K562 (cell line): Measurements from ENCODE around the gene FBLIM1. TPM values are rescaled to one million over a fixed set of nuclear protein-coding genes. Genes with fewer than 3 reads are reported as not detected.

ENCODE experiments used
- EHMT2 ChIP-seq: fragments of 450-650 bp; IDR thresholded peaks from 2 replicates; pipeline ENCODE4 v1.6.1; 2018; ENCODE audit warnings: antibody characterized with exemption
- PCBP2 ChIP-seq: fragments of 200-400 bp; formaldehyde crosslinking; IDR thresholded peaks from 2 replicates; pipeline ENCODE4 v1.6.1; 2018; ENCODE audit warnings: low read length, low read depth, mild to moderate bottlenecking, moderate library complexity; ENCODE audit not compliant: poor library complexity, severe bottlenecking
- SP1 ChIP-seq: sonication (generic); formaldehyde crosslinking; IDR thresholded peaks from 2 replicates; pipeline ENCODE4 v1.8.1; 2022; ENCODE audit warnings: mild to moderate bottlenecking, missing genetic modification reagents
- ZNF507 ChIP-seq: conservative IDR thresholded peaks from 2 replicates; pipeline ENCODE4 v1.6.1; 2017; ENCODE audit warnings: missing genetic modification characterization, missing compliant biosample characterization
- polyA plus RNA-seq, 8 experiments: library from polyadenylated mRNA; depleted of rRNA in 4 of 8; stranded (reverse) in 5 of 8; unstranded in 3 of 8; fragments of >200 nt; fragmentation: Nextera tagmentation in 2 of 8; fragmentation: Illumina TruSeq in 1 of 8; extraction: Ambion mirVana in 2 of 8; extraction: Trizol in 1 of 8; gene quantifications; 2 replicates each; pipeline versions ENCODE4 v1.2.1 to v1.2.3, GENCODE V29; 2011 to 2014; ENCODE audit warnings: inconsistent platforms in 1 of 8, missing spikeins in 1 of 8
- total RNA-seq, 7 experiments: library from RNA; depleted of rRNA in 6 of 7; stranded (reverse); fragments of >200 nt in 6 of 7; fragmentation: Illumina TruSeq in 2 of 7; extraction: Trizol in 2 of 7; gene quantifications; 2 replicates each; pipeline versions ENCODE4 v1.2.1 to v1.2.3, GENCODE V29; 2011 to 2021; ENCODE audit warnings: low replicate concordance in 1 of 7
- TF ChIP-seq, protein P1 (sequence below): fragments of 150-350 bp; IDR thresholded peaks from 2 replicates; pipeline ENCODE4 v1.6.1; 2014; ENCODE audit warnings: low read depth, mild to moderate bottlenecking, low read length, borderline replicate concordance
- TF ChIP-seq, protein P2 (sequence below): fragments of 450-650 bp; IDR thresholded peaks from 2 replicates; pipeline ENCODE4 v1.6.1; 2016; ENCODE audit warnings: mild to moderate bottlenecking, moderate library complexity
- TF ChIP-seq, protein P3 (sequence below): fragments of 450-650 bp; formaldehyde crosslinking; IDR thresholded peaks from 2 replicates; pipeline ENCODE4 v1.4.0; 2022; ENCODE audit warnings: missing genetic modification characterization

Gene FBLIM1
- total and polyA plus RNA-seq, 9 of the 15 experiments (the other 6 are each of a cell fraction or from before 2014, with no cell fraction given): 0.14 to 0.24 TPM; not detected in 7

DNA sequence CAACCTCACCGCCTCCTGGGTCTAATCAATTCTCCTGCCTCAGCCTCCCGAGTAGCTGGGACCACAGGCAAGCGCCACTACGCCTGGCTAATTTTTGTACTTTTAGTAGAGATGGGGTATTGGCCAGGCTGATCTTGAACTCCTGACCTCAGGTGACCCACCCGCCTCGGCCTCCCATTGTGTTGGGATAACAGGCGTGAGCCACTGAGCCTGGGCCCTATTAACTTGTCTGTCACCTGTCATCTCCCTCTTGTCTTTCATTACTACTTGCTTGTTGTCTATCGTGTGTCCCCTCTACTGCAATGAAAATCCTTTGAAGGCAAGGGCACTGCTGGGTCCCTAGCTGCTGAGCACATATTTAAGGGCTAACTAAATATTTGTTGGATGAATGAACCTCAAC lies 45.5 kb downstream of the FBLIM1 start (continued):
- TF ChIP-seq, protein P1, sequence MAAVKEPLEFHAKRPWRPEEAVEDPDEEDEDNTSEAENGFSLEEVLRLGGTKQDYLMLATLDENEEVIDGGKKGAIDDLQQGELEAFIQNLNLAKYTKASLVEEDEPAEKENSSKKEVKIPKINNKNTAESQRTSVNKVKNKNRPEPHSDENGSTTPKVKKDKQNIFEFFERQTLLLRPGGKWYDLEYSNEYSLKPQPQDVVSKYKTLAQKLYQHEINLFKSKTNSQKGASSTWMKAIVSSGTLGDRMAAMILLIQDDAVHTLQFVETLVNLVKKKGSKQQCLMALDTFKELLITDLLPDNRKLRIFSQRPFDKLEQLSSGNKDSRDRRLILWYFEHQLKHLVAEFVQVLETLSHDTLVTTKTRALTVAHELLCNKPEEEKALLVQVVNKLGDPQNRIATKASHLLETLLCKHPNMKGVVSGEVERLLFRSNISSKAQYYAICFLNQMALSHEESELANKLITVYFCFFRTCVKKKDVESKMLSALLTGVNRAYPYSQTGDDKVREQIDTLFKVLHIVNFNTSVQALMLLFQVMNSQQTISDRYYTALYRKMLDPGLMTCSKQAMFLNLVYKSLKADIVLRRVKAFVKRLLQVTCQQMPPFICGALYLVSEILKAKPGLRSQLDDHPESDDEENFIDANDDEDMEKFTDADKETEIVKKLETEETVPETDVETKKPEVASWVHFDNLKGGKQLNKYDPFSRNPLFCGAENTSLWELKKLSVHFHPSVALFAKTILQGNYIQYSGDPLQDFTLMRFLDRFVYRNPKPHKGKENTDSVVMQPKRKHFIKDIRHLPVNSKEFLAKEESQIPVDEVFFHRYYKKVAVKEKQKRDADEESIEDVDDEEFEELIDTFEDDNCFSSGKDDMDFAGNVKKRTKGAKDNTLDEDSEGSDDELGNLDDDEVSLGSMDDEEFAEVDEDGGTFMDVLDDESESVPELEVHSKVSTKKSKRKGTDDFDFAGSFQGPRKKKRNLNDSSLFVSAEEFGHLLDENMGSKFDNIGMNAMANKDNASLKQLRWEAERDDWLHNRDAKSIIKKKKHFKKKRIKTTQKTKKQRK: no peak
- TF ChIP-seq ZNF507 (tag) (no peak), SP1 (CRISPR knock-in tag) (no peak), PCBP2 (no peak), EHMT2 (no peak)
- TF ChIP-seq, protein P2, sequence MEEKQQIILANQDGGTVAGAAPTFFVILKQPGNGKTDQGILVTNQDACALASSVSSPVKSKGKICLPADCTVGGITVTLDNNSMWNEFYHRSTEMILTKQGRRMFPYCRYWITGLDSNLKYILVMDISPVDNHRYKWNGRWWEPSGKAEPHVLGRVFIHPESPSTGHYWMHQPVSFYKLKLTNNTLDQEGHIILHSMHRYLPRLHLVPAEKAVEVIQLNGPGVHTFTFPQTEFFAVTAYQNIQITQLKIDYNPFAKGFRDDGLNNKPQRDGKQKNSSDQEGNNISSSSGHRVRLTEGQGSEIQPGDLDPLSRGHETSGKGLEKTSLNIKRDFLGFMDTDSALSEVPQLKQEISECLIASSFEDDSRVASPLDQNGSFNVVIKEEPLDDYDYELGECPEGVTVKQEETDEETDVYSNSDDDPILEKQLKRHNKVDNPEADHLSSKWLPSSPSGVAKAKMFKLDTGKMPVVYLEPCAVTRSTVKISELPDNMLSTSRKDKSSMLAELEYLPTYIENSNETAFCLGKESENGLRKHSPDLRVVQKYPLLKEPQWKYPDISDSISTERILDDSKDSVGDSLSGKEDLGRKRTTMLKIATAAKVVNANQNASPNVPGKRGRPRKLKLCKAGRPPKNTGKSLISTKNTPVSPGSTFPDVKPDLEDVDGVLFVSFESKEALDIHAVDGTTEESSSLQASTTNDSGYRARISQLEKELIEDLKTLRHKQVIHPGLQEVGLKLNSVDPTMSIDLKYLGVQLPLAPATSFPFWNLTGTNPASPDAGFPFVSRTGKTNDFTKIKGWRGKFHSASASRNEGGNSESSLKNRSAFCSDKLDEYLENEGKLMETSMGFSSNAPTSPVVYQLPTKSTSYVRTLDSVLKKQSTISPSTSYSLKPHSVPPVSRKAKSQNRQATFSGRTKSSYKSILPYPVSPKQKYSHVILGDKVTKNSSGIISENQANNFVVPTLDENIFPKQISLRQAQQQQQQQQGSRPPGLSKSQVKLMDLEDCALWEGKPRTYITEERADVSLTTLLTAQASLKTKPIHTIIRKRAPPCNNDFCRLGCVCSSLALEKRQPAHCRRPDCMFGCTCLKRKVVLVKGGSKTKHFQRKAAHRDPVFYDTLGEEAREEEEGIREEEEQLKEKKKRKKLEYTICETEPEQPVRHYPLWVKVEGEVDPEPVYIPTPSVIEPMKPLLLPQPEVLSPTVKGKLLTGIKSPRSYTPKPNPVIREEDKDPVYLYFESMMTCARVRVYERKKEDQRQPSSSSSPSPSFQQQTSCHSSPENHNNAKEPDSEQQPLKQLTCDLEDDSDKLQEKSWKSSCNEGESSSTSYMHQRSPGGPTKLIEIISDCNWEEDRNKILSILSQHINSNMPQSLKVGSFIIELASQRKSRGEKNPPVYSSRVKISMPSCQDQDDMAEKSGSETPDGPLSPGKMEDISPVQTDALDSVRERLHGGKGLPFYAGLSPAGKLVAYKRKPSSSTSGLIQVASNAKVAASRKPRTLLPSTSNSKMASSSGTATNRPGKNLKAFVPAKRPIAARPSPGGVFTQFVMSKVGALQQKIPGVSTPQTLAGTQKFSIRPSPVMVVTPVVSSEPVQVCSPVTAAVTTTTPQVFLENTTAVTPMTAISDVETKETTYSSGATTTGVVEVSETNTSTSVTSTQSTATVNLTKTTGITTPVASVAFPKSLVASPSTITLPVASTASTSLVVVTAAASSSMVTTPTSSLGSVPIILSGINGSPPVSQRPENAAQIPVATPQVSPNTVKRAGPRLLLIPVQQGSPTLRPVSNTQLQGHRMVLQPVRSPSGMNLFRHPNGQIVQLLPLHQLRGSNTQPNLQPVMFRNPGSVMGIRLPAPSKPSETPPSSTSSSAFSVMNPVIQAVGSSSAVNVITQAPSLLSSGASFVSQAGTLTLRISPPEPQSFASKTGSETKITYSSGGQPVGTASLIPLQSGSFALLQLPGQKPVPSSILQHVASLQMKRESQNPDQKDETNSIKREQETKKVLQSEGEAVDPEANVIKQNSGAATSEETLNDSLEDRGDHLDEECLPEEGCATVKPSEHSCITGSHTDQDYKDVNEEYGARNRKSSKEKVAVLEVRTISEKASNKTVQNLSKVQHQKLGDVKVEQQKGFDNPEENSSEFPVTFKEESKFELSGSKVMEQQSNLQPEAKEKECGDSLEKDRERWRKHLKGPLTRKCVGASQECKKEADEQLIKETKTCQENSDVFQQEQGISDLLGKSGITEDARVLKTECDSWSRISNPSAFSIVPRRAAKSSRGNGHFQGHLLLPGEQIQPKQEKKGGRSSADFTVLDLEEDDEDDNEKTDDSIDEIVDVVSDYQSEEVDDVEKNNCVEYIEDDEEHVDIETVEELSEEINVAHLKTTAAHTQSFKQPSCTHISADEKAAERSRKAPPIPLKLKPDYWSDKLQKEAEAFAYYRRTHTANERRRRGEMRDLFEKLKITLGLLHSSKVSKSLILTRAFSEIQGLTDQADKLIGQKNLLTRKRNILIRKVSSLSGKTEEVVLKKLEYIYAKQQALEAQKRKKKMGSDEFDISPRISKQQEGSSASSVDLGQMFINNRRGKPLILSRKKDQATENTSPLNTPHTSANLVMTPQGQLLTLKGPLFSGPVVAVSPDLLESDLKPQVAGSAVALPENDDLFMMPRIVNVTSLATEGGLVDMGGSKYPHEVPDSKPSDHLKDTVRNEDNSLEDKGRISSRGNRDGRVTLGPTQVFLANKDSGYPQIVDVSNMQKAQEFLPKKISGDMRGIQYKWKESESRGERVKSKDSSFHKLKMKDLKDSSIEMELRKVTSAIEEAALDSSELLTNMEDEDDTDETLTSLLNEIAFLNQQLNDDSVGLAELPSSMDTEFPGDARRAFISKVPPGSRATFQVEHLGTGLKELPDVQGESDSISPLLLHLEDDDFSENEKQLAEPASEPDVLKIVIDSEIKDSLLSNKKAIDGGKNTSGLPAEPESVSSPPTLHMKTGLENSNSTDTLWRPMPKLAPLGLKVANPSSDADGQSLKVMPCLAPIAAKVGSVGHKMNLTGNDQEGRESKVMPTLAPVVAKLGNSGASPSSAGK: no peak
- TF ChIP-seq, protein P3, sequence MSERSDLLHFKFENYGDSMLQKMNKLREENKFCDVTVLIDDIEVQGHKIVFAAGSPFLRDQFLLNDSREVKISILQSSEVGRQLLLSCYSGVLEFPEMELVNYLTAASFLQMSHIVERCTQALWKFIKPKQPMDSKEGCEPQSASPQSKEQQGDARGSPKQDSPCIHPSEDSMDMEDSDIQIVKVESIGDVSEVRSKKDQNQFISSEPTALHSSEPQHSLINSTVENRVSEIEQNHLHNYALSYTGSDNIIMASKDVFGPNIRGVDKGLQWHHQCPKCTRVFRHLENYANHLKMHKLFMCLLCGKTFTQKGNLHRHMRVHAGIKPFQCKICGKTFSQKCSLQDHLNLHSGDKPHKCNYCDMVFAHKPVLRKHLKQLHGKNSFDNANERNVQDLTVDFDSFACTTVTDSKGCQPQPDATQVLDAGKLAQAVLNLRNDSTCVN (CRISPR knock-in tag): no peak
- TF ChIP-seq, all 486 proteins: peak for 3
